GM18873 (cell line): ENCODE data around the gene KAT7.
A peak's percentile ranks its signal among the peaks of the same experiment; 100 is the strongest.
"Not testable (repeated sequence)": the region's sequence is repeated elsewhere in the genome, so short reads cannot be mapped to it uniquely, and the experiment has no call there.

Experiments
- ATAC-seq: cut with Tn5 transposase; IDR thresholded peaks from one replicate; pipeline ENCODE4 v1.9.1; 2021; ENCODE audit warnings: mild to moderate bottlenecking, moderate library complexity, moderate number of reproducible peaks; ENCODE audit not compliant: unreplicated experiment, low FRiP score

The KAT7 gene

GRCh38 chr17:49788478-49789242 lies at the start of gene KAT7:
Gene KAT7 (plus strand): TSS chr17:49788681. CDS start chr17:49788835, 154 bp downstream.
- ATAC-seq = peak; percentile 86

- ATAC-seq = no peak
Observed at GRCh38 chr17:49739641-49740271, 48.7 kb upstream of the KAT7 start.

GRCh38 chr17:49741009-49741691 lies 47.3 kb upstream of the KAT7 start:
- ATAC-seq = no peak

- ATAC-seq = no peak
Observed at GRCh38 chr17:49741692-49742076, 46.8 kb upstream of the KAT7 start.

- no peak for ATAC-seq
Observed at GRCh38 chr17:49742166-49742638, 46.3 kb upstream of the KAT7 start.

- ATAC-seq = no peak
Observed at GRCh38 chr17:49745175-49746139, 43.0 kb upstream of the KAT7 start.

DNA sequence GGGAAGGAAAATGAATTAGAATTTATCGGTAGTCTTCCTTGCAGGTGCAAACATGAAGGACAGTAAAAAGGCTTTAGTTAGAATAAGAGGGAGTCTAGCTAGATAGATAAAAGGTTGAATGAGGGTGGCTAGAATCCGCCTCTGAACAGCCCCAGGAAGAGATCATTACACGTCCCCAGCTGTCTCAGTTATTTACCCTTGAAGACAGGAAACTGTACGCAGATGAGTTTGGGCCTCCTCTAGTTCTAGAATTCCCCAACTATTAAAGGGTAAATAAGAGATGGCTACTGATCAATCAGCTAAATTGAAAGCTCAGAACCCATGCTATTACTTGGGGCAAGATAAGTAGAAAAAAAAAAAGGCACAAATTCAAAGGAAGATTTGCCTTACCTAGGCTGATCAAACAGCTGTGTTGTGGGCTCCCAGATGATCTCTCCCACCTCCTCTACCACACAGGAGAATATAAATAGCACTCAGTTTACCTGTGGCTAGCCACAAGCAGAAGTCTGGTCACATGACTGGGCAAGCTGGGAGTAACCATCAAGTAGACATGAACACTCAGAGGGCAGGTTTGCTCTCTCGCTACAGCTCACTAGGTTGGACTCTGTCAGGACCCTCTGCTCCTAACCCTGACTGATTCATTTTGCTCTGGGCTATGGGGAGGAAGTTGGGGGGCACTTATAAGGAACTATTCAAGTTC lies 41.5 kb upstream of the KAT7 start:
- ATAC-seq = peak; percentile 53

DNA sequence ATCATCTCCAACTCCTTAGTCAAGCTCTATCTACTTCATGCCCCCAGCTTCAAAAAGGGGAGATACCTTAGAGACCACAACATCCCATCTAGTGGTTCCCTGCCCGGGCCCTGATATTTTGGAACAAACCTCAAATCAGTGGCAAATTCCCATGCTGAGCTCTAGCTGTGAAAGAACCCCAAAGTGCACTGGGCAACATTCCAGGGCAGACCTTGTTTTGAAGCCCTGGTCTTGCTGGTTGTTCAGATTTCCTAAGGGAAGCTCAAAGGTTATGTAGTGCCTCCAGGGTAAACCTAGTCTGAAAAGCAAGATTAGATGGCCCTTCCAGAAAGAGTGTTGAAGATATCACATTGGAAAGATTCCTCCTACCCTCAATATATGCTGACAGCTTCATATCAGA lies 40.8 kb upstream of the KAT7 start:
- no peak for ATAC-seq

- ATAC-seq = no peak
Observed at GRCh38 chr17:49748223-49748622, 40.3 kb upstream of the KAT7 start.

DNA sequence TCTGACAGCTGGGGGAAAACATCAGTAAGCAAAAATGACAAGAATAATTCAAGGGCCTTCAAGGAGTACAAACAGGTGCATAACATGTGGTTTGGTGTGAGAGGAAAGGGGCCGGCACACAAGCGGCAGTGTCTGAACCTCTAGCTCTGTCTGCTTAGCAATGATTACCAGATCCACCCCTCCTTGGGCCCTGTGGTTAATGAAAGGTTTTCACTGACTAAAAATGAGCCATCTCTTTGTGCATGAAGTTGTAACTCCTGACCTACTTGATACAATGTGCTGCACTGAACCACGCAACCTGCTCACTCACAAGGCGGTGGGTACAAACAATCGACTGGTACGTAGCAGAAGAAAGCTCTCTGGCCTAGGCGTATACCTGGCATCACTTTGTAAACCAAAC lies 39.7 kb upstream of the KAT7 start:
- ATAC-seq = peak; percentile 66

- no peak for ATAC-seq
Observed at GRCh38 chr17:49749730-49750129, 38.8 kb upstream of the KAT7 start.

- ATAC-seq = no peak
Observed at GRCh38 chr17:49752508-49752907, 36.0 kb upstream of the KAT7 start.

GRCh38 chr17:49753959-49754391 lies 34.5 kb upstream of the KAT7 start:
- no peak for ATAC-seq

GRCh38 chr17:49755663-49756283 lies 32.7 kb upstream of the KAT7 start:
- ATAC-seq = no peak

DNA sequence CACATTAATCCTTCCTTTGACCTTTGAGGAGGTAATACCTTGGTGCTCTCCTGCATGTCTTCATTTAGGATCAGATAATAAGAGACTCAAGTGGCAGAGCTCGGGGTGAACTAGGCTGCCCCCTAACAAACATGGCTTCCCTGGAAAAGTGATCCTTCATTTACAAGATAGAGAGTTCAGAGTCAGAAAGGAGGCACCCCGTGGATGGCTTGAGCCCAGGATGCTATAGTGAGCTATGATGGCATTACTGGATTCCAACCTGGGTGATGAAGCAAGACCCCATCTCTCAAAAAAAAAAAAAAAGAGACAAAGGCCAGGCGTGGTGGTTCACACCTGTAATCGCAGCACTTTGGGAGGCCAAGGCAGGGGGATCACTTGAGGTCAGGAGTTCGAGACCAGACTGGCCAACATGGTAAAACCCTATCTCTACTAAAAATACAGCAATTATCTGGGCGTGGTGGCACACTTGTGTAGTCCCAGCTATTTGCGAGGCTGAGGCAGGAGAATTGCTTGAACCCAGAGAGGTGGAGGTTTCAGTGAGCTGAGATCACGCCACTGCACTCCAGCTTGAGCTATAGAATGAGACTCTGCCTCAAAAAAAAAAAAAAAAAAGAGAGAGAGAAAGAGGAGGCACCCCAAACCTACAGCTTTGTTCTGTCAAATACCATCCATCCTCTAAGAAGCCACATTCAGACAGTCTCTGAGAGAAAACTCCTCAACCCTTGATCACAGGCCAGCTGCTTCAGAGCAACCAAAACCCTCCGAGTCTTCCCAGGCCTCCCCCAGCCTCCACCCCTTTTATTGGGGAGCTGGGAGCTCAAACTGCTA lies 31.9 kb upstream of the KAT7 start:
- no peak for ATAC-seq

DNA sequence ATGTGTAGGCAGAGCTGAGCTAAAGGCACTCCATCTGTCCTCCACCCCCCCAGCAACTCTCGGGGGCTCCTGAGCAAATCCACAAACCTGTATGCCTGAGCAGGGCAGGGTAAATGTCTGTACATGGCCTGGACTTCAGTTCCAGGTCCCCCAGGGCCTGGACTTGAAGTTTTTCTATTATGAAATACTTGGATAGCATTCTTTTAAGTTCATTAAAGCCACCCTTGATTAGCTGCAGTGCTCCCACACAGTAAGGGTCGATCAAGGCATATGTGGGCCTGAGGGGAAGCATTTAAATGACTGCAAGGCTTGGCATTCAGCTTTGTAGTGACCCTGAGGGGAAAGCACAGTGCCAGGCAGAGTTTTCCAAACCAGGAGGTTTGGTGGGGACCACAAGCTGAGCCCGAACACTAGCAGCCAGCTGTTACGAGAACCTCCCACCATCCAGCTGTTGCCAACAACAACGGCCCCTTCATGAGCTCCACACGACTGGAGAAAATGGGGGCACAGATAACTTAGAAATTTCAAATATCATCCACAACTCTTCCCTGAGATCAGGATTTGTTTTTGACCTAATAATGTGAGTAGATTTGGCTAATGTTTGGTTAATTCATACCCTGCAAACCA lies 31.2 kb upstream of the KAT7 start:
- ATAC-seq = no peak

DNA sequence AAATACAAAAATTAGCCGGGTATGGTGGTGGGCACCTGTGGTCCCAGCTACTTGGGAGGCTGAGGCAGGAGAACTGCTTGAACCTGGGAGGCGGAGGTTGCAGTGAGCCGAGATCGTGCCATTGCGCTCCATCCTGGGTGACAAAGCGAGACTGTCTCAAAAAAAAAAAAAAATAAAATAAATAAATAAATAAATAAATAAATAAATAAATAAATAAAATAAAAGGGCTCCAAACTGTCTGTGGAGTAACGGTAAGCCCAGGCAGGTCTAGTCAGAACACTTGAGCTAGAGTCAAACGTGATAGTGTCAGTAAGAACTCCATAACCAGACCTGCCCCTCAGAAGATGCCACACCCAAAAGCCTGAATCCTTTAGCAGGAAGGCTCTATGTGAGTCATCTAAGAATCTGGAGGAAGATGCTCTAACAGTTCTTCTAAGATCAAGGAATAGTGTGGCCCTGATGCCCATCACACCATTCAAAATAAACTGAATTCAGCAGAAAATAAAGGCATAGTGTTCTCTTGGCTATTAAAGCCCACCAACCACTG lies 29.9 kb upstream of the KAT7 start:
- not testable (repeated sequence) for ATAC-seq

DNA sequence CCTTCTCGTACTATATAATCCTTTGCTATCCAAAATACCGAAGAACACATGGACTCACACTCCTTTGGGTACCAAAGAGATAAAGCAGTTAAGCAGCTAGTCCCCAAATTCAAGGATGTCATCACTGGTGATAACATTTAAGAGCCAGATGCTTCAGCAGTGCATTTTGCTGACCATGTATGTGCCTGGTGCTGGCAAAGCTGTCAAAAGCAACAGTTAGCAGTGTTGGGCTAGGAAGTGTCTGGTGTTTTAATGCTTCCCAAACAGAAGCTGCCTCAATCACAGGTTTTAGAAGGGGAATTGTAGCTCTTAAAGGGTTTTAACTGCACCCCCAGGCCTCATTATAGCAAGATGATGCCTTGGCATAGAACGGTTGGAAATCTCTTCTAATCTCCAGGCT lies 29.3 kb upstream of the KAT7 start:
- no peak for ATAC-seq
